Activated CD4-positive, alpha-beta T cell treated with anti-CD3 and anti-CD28 coated beads, Interleukin-10, Interleukin-2, amounts not matched to agents 100 ng/mL and 50 ng/mL, durations not matched to agents 16 hours and 8 hours (primary cell): ENCODE data around the gene VPS13D.
"Not testable (repeated sequence)": the region's sequence is repeated elsewhere in the genome, so short reads cannot be mapped to it uniquely, and the experiment has no call there.

Source experiments
- DNase-seq: peaks from one replicate; pipeline ENCODE4 v3.0.0-alpha.2; 2020

Gene VPS13D

GRCh38 chr1:12499539-12500240, 269.9 kb downstream of the VPS13D start:
- no peak for DNase-seq

DNA sequence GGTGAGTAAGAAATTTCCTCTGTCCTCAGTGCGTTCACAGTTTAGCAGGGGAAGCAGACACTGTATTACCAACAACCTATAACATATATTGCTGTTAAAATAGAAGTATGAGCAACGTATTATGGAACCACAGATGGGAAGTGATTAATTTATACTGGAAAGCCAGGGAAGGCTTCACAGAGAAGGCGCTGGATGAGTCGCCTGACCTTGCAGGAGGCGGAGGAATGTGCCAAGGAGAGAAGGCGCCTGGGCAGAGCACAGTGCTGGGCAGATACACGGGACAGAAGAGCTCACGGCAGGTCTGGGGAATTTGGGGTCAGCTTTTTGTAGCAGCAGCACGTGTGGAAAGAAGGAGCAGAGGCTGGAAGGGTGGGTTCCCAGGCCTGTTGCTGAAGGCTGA, 271.8 kb downstream of the VPS13D start:
- DNase-seq, result no peak

DNA sequence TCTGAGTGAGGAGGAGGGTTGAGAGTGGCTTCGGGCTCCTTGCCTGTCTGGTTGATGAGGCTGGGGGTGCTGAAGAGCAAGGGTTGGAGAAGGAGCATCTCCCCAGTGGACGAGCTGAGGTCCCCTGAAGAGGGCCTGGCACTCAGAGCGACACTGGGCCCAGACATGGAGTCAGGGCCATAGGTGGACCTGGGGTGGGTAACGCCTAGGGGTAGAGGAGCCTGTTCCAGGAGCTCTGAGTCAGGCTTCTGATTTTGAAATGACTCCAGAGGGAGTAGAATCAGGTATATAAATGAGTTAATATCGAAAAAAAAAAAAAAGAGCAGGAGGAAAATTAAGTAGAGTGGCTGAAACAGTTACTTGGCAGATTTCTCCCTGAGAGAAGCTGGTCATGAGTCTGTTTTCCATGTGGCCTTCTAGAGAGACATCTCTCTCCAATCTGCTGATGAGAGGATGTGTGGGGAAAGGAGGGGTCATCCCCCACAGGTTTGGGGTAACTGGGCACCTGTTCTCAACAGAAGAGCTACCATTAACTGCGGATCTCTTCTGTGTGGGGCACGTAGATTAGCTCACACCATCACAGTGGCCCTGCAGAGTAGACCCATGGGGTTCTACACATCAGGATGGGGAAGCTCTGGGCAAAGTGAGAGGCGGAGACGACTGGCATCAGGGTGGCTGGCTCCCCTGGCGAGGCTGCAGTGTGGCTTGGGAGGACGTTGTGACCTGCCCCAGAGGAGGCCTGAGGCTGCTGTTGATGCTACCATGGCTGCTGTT, 272.7 kb downstream of the VPS13D start:
- DNase-seq, result peak; percentile 71

- DNase-seq, result no peak
Measured at GRCh38 chr1:12503709-12504108, 273.9 kb downstream of the VPS13D start.

DNA sequence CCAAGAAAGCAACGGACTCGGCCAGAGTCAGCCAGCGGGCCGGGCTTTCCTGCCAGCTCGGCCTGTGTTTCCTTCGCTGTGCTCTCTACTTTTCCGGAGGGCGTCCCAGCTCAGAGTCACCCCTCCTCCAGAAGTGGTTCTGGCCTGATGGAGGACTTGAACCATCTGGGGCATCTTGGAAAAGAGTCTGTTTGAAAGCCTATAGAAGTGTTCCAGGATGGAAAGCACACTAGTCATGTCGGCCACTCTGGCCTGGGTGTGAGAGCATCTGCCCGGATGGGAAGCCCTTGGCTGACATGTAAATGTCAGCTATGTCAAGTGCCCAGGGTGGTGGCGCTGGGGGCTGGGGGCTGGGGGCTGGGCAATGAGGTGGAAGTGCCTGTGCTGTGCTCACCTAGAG, 274.8 kb downstream of the VPS13D start:
- no peak for DNase-seq

- DNase-seq, result no peak
Measured at GRCh38 chr1:12505231-12505630, 275.4 kb downstream of the VPS13D start.

DNA sequence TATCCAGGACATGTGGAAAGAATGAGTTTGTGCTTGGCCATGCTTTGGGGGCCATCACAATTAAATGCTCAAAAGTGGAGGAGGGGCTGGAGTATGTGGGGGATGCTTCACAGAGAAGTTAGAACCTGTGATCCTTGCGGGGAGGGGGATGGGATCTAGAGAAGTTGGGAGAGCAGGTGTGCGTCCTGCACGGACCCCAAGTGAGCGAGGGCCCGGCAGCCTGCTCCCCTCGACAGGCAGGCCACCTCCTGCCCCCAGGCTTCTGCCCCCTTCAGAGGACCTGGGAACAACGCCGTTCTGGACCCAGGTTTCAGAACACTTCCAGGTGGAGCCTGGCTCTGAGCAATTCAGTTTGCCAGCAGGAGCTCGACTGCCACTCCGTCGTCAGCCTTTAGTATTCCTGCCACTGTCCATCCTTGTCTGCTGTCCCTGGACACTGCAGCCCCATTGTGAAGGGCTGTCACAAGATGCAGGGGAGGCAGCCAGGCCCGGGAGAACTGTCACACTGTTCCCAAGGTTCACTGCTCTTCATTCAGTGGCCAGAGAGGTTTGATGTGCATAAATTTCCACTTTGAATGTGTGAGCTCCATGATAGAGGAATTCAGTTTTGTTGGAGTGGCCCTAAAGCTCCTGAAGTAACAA, 275.9 kb downstream of the VPS13D start:
- no peak for DNase-seq

GRCh38 chr1:12506281-12507280, 276.8 kb downstream of the VPS13D start:
- no peak for DNase-seq

DNA sequence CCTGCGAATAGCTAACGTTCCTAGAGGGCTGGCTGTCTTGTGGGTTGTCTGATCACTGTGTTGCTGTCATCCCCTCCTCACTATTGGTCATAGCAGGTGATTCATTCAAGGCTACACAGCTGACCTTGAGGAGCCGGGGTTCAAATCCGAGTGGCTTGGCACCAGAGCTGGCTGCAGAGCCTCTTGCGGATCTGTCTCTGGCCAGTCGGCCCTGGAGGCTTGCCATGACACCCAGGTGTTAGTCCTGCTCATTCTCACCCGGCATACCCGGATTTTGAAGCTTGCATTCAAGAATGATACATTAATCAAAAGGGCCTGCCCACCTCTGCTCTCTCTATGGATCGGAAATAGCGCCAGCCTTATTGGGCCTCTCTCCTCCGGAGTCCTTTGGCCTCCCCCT, 277.8 kb downstream of the VPS13D start:
- no peak for DNase-seq

- no peak for DNase-seq
Measured at GRCh38 chr1:12508849-12509248, 279.0 kb downstream of the VPS13D start.

GRCh38 chr1:12511128-12511484, 281.3 kb downstream of the VPS13D start:
- no peak for DNase-seq

DNA sequence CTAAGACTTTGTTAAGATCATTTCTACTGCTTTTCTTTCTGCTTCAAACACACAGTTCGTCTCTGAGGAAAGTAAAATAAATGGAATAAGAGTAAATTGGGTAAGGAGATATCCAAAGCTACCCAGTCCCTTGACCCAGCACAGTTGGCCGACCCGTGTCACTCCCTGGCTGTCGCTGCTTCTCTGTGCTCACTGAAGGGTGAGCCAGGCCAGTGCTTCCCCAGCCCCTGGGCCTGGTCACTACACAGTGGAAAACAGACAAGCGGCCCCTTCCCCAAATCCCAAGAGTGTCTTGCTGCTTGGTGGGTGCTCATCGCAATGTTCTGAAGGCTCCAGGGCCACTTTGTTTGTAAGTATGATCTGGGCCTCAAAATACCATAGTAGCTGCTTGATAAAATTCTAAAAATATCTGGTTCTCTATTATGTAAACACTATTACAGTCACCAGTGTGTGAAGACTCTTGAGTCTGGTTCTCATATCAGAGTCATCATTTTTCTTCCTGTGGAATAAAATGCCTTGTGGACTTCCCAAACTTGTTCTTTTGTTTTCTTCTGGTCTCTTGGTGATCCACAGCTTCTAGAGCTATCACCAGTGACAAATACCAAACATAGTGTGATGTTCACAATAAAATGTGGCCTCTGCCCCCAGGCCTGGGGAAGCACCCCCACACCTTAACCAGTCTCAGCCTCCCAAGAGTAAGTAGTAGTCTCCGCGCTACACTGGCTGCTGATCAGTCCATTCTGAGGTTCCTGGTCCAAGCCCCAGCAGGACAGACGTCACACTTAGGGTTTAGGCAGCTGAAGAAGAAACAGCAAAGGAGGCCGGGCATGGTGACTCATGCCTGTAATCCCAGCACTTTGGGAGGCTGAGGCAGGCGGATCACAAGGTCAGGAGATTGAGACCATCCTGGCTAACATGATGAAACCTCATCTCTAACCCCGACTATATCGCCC, 282.0 kb downstream of the VPS13D start:
- DNase-seq, result no peak

DNA sequence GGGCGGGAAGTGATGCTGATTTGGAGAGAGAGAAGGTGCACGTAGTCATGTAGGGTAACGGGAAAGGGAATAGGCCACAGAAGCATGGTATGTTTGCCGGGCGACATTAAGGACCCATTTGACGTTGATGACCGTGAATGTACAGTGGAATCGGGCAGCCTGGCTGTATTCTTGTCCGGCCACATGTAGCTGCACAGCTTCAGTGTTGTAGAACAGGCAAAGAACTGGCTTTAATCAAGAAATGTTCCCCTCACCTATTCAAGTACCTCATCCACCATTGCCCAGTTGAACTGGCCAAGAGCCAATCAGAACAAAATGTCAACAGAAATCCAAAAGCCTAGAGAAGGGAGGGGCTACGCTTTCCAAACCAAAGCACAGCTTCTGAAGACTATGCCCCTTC, 283.4 kb downstream of the VPS13D start:
- no peak for DNase-seq

GRCh38 chr1:12514590-12514989, 284.8 kb downstream of the VPS13D start:
- no peak for DNase-seq

DNA sequence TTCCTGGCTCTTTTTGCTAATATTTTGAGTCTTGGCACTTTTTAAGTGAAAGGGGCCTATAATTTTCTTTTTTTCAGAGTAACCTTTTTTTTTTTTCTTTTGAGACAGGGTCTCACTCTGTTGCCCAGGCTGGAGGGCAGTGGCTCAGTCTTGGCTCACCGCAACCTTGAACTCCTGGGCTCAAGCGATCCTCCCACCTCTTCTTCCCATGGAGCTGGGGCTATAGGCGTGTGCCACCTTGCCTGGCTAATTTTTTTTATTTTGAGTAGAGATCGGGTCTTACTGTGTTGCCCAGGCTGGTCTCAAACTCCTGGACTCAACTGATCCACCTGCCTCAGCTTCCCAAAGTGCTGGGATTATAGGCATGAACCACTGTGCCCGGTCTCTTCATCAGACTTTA, 285.4 kb downstream of the VPS13D start:
- DNase-seq, result no peak

DNA sequence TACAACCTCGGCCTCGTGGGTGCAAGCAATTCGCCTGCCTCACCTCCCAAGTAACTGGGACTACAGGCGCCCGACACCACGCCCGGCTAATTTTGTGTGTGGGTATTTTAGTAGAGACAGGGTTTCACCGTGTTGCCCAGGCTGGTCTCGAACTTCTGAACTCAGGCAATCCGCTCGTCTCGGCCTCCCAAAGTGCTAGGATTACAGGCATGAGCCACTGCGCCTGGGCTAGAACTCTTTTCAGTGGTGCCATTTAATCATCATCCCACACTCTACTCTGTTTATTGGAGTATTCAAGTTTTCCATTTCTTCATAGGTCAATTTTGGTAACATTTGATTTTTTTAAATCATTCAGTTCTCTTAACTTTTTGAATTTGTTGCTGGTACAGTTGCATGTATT, 286.9 kb downstream of the VPS13D start:
- DNase-seq, result no peak

DNA sequence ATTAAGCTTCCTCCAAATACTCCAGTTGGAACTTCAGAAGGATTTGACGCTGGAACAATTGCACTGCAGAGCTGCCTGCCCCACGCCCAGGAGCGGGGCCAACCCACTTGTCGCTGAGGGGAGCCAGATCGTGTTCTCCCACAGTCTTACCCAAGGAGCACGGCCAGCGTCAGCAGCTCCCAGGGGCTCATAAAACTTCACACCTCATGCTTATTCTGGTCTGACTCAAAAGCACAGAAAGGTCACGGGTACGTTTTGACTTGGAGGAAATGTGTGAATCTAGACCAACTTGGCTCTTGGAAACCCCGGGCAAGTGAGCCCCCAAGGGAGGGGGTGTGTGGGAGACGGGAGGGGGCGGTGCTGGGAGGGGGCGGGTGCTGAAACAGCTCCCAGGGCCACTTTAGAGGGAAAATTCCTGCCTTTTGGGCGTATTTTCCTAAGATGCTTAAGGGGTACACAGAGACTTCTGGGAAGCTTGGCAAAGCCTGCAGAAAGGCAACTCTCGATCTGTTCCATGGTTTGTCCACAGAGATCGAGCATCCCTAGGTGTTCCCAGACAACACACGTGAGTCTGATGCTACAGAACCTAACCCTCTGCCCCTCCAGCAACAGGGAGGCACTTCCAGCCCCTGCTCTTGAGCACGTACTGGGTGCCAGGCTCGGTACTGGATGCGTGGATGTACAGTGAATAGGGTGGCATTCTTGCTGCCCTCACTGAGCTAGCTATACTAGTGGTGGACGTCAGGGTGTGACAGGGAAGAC, 289.3 kb downstream of the VPS13D start:
- DNase-seq, result peak; percentile 79

DNA sequence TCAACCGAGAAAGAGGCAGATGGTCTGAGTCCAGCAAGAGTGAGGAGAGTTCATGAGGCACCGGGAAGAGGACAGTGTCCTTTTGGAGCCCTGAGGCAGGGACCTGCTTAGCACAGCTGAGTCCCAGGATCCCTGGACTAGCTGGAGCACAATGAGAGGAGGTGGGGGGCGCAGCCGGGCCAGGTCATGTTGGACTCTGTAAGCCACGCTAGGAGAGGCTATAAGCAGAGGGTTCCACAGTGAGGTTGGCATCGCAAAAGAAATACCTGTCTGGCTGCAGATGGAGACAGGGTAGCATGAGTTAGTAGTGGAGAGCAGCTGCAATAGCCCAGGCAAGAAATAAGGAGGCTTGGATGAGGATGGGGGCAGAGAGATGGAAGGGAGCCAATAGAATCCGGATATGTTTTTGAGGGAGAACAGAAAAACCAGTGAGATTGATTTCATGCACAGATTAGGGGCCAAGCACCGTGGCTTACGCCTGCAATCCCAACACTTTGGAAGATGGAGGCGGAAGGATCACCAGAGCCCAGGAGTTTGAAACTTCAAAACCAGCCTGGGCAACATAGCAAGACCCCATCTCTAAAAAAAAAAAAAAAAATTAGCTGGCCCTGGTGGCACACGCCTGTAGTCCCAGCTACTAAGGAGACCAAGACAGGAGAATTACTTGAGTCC, 290.0 kb downstream of the VPS13D start:
- no peak for DNase-seq

DNA sequence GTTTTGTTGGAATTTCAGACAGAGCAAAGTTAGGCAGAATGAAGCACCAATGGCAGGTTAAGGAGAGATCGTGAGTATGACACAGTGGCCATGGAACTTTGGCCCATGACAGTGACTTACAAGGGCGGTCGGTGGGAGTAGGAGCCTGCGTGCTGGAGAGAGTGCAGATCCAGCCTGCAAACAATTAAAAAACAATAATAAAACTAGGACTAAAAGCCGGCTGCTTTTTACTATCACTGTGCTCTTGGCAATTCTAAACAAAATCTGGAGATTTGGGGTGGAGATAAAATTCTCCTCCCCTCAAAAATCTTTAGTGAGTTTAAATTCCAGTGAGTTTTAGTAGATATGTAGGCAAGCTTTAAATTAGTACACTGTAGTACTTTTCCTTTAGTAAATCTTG, 291.3 kb downstream of the VPS13D start:
- no peak for DNase-seq

GRCh38 chr1:12522780-12523179, 292.9 kb downstream of the VPS13D start:
- DNase-seq, result not testable (repeated sequence)
